IPS-NIHi7 (cell line): ENCODE data around the gene R3HCC1L.
"Not testable (repeated sequence)": the region's sequence is repeated elsewhere in the genome, so short reads cannot be mapped to it uniquely, and the experiment has no call there.

Source experiments
- DNase-seq: peaks from one replicate; pipeline ENCODE4 v3.0.0; 2012; ENCODE audit warnings: mixed read lengths; ENCODE audit errors: extremely low spot score

Gene R3HCC1L

GRCh38 chr10:98131619-98132018 is 2.8 kb upstream of the R3HCC1L start:
- DNase-seq: no peak

GRCh38 chr10:98133075-98133752 is 1.2 kb upstream of the R3HCC1L start:
- DNase-seq: not testable (repeated sequence)

GRCh38 chr10:98134117-98134430 is 383 bp upstream of the R3HCC1L start:
- no peak for DNase-seq

GRCh38 chr10:98135222-98135899 is 904 bp downstream of the R3HCC1L start:
- DNase-seq: no peak

GRCh38 chr10:98136775-98137174 is 2.3 kb downstream of the R3HCC1L start:
- DNase-seq: not testable (repeated sequence)

- no peak for DNase-seq
Observed at GRCh38 chr10:98138031-98138430, 3.6 kb downstream of the R3HCC1L start.

- DNase-seq: no peak
Observed at GRCh38 chr10:98139431-98139830, 5.0 kb downstream of the R3HCC1L start.

- no peak for DNase-seq
Observed at GRCh38 chr10:98141484-98142073, 7.1 kb downstream of the R3HCC1L start.

GRCh38 chr10:98144985-98145384 is 10.5 kb downstream of the R3HCC1L start:
- no peak for DNase-seq

- DNase-seq: no peak
Observed at GRCh38 chr10:98149858-98150257, 15.4 kb downstream of the R3HCC1L start.

GRCh38 chr10:98150544-98150943 is 16.1 kb downstream of the R3HCC1L start:
- no peak for DNase-seq

- DNase-seq: not testable (repeated sequence)
Observed at GRCh38 chr10:98152778-98153177, 18.3 kb downstream of the R3HCC1L start.

- not testable (repeated sequence) for DNase-seq
Observed at GRCh38 chr10:98153213-98153958, 18.9 kb downstream of the R3HCC1L start.

- DNase-seq: no peak
Observed at GRCh38 chr10:98154076-98154475, 19.6 kb downstream of the R3HCC1L start.

- no peak for DNase-seq
Observed at GRCh38 chr10:98158576-98158975, 24.1 kb downstream of the R3HCC1L start.

GRCh38 chr10:98163941-98164340 is 29.5 kb downstream of the R3HCC1L start:
- no peak for DNase-seq

- no peak for DNase-seq
Observed at GRCh38 chr10:98167191-98167590, 32.7 kb downstream of the R3HCC1L start.

- no peak for DNase-seq
Observed at GRCh38 chr10:98168147-98168546, 33.7 kb downstream of the R3HCC1L start.

GRCh38 chr10:98168766-98169165 is 34.3 kb downstream of the R3HCC1L start:
- DNase-seq: peak; percentile 11

GRCh38 chr10:98169379-98169778 is 34.9 kb downstream of the R3HCC1L start:
- DNase-seq: no peak

GRCh38 chr10:98170249-98171117 is 36.0 kb downstream of the R3HCC1L start:
- DNase-seq: peak; percentile 67
